Islet of Langerhans (tissue), 1 donor: ENCODE results near the gene LIF.

Source experiments
- FAIRE-seq: peaks from one replicate; lab custom pipeline; 2011; peaks lifted over from hg19 to GRCh38; lab: Jason Lieb, UNC

Gene LIF

GRCh38 chr22:30262917-30263741, 16.6 kb upstream of the LIF start:
- no peak for FAIRE-seq

DNA sequence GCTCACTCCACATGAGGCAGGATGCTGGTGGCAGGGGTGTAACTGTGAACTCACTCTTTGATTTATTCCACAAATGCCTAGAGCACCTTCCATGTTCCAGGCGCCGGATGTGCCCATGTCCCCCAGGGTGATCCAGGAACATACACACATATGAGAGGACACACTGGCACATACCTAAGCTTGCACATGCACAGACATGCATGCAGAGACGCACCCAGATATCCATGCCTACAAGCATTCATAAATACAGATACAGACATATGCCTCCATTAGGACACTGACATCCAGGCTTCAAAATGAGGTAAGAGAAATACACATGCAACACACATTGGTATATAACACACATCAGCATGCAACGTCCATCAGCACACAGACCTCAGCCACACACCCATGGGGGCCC, 15.6 kb upstream of the LIF start:
- no peak for FAIRE-seq

- FAIRE-seq: no peak
Observed at GRCh38 chr22:30261134-30261533, 14.6 kb upstream of the LIF start.

GRCh38 chr22:30260682-30261081, 14.1 kb upstream of the LIF start:
- FAIRE-seq: no peak

GRCh38 chr22:30260276-30260675, 13.7 kb upstream of the LIF start:
- FAIRE-seq: no peak

DNA sequence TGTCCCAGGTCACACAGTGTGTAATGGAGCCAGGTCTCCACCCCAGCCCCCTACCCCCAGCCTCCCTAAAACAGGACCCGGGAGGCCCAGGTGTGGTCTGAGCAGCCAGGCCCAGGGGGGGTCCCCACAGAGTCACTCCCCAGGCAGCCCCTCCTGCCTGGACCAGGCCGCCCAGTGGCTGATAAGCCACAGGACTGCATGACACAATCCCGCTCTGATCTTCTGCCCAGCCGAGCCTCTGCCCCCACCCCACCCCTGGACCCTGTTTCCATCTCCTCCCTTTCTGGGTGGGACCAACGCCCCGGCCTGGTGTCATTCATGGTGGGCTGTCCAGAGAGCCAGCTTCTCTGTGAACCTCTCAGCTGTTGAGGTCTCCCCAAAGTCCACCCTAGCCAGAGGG, 7.8 kb upstream of the LIF start:
- FAIRE-seq: no peak

DNA sequence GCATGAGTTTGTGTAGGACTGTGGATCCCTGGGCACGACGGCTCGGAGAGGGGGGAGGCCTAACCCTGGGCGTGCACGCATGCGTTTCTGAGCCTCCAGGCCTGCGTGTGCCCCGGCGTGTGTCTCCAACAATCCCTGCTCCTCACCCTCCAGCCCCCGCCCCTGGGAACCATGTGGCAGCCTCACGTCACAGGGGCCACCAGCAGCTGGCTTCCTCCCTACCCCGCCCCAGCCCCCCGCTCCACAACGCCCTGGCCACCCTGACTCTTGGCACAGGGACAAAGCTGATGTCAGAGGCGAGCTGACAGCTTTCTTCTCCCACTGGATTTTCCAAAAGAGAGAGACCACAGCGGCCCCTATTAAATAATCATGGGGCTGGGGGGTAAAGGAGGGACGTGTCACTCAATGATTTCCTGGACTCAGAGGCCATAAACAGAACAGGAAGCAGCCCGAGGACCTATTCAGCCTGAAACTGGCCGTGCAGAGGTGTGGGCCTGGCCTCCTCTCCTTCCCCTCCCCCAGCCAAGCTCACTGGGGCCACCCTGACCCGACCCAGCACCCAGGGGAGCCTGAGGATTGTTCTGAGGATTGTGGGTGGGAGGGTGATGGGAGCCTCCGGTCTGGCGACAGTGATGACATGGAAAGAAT, 6.8 kb upstream of the LIF start:
- FAIRE-seq: no peak

DNA sequence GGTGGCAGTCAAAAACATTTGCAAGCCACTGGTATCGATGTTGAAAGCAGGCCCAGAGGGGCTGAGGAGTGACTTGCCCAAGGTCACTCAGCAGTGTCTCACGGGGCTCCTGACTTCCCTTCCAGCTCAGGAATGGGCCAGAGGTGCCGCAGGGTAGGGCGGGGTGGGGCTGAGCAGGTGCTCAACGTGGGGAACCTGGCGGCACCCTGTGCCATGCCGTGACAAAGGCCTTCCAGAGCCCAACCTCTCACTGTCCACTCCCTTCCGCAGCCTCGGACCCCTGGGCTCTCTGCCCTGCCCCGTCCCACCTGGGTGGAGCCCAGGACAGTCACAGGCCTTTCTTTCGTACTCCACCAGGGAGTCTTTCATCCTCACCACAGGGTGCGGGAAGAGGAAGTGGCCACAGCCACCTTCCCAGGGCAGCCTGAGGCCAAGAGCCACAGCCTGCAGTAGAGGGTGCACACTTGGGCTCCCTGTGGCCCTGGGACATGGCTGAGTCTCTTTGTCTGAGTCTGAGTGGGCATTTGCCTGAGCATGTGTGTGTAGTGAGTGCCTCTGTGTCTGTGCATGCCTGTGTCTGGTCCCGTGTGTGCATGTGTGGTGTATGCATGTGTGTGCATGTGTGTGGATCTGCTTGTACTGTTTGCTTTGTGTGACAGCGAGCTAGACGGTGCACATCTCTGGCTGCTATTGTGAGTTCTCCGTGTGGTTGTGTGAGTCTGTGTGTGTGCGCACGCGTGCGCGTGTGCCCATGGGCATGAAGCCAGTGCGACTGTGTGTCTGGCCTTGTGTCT, 6.0 kb upstream of the LIF start:
- no peak for FAIRE-seq

DNA sequence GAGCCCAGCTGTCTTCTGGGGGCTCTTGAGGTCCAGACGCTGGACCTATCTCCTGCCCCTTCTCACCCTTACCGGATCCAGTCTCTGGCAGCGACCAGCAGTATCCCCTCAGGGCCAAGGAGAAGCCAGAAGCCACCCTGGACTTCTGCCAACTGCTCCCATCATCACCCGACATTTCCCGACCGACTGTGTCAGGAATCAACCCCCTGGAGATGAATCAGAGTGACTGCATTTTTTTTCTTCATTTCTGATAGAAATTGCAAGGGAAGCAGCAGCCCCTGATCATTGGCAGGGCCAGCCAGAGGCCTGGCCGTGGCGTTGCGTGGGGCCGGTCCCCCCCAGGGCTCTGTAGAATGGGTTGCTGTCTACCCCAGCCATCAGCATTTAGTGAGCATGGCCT, 5.2 kb upstream of the LIF start:
- no peak for FAIRE-seq

GRCh38 chr22:30250661-30251267, 4.2 kb upstream of the LIF start:
- no peak for FAIRE-seq

GRCh38 chr22:30250039-30250565, 3.5 kb upstream of the LIF start:
- no peak for FAIRE-seq

- FAIRE-seq: no peak
Observed at GRCh38 chr22:30249049-30250038, 2.8 kb upstream of the LIF start.

DNA sequence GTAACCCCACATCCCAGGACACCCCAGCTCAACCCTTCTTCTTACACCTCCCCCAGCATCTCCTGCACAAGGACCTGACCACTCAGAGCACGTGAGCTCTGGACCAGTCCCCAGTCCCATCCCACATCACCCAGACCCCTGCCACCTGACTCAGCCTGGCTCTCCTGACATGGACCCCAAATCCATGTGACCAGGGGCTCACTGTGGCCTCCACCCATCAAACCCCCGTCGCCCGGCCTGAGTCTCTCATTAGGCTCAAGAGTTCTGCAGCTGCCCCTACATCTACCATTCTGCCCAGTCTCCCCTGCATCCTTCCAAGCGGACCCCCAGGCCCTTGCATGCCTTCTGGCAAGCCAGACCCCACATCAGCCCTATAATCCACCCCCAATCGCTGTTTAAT, 1.9 kb upstream of the LIF start:
- FAIRE-seq: no peak

DNA sequence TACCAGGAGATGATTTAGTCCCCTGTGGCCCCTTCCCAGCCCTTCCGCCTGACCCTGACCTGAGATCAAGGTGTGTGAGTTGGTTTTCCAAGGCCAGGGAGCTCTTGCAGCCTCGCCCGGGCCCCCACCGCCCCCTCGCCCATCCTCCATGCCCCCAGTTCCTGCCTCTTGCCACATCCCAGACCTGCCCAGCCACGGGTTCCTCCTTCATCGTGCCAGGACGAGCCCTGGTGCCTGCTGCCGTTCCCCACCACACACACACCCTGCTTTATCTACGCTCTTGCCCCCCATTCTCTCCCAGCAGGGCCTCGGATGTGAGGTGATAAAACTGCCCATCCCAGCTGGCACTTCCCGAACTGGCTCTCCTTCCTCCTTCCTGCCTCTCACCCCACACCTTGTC, 1.4 kb upstream of the LIF start:
- FAIRE-seq: no peak

- FAIRE-seq: no peak
Observed at GRCh38 chr22:30247561-30247960, 1.0 kb upstream of the LIF start.

GRCh38 chr22:30246814-30247376, 336 bp upstream of the LIF start:
- no peak for FAIRE-seq

DNA sequence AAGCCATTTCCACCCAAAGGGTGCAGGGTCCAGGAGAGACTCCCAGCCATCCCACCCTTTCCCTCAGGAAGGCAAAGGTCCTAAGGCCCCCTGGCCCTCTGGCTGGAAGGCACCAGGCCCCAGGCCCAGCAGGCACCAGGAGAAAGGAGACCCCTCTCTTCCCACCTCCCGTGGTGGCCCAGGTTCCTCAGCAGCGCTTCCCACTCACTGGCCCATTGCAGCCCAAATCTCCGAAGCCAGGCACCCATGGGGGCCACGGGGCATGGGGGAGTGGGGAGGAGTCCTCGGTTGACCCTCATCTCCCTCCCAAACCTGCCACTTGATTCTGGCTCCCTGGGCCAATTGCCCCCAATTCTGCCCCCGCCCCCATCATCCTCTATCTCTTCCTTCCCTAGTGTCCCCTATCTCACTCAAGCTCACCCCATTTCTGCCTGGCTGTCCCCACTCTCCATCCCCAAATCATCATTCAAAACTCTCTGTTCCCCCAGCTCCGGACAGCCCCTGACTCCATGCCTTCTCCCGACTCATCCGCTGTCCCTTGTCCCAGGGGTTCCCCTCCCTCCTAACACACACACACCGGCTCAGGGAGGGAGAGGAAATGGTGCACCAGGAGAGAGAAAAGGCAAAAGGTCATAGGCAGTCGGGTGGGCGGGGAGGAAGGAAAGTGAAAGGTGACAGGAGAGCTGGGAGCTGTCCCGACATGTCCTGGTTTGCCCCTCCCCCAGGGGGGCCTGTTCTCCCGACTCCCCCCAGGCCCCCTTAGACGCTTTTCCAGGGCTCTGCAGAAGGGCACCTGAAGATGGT, 1.2 kb downstream of the LIF start:
- no peak for FAIRE-seq

GRCh38 chr22:30244641-30245040, 1.9 kb downstream of the LIF start:
- no peak for FAIRE-seq

DNA sequence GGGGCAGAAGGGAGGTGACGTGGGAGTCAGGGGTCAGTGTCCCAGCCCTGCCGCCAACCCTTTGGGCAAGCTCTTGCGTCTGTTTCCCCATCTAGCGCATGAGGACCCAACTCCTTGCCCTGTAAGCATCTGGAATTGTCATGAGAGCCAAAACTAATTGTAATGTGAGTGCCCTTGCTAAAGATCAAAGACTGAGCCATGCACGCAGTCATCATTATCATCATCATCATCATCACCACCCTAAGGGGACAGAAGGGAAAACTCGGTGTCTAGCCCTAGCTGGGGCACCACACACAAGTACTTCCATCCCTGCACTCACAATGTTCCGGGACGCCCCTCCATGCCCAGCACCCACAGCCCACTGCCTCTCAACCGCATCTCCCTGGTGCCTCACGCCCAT, 2.5 kb downstream of the LIF start:
- FAIRE-seq: no peak

DNA sequence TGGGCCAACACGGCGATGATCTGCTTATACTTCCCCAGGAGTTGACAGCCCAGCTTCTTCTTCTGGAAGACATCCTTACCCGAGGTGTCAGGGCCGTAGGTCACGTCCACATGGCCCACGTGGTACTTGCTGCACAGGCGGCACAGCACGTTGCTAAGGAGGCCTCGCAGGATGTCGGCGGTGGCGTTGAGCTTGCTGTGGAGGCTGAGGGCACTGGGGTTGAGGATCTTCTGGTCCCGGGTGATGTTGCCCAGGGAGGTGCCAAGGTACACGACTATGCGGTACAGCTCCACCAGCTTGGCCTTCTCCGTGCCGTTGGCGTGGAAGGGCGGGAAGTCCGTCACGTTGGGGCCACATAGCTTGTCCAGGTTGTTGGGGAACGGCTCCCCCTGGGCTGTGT, 2.9 kb downstream of the LIF start:
- FAIRE-seq: no peak
